Measurements from ENCODE around the gene ZNF784. TPM values are rescaled to one million over a fixed set of nuclear protein-coding genes. Genes with fewer than 3 reads are reported as not detected.
"Not testable (repeated sequence)": the region's sequence is repeated elsewhere in the genome, so short reads cannot be mapped to it uniquely, and the experiment has no call there.

Gene ZNF784
- total and polyA plus RNA-seq, 9 donors: 6.0 to 16.9 (median 11.7) TPM

DNA sequence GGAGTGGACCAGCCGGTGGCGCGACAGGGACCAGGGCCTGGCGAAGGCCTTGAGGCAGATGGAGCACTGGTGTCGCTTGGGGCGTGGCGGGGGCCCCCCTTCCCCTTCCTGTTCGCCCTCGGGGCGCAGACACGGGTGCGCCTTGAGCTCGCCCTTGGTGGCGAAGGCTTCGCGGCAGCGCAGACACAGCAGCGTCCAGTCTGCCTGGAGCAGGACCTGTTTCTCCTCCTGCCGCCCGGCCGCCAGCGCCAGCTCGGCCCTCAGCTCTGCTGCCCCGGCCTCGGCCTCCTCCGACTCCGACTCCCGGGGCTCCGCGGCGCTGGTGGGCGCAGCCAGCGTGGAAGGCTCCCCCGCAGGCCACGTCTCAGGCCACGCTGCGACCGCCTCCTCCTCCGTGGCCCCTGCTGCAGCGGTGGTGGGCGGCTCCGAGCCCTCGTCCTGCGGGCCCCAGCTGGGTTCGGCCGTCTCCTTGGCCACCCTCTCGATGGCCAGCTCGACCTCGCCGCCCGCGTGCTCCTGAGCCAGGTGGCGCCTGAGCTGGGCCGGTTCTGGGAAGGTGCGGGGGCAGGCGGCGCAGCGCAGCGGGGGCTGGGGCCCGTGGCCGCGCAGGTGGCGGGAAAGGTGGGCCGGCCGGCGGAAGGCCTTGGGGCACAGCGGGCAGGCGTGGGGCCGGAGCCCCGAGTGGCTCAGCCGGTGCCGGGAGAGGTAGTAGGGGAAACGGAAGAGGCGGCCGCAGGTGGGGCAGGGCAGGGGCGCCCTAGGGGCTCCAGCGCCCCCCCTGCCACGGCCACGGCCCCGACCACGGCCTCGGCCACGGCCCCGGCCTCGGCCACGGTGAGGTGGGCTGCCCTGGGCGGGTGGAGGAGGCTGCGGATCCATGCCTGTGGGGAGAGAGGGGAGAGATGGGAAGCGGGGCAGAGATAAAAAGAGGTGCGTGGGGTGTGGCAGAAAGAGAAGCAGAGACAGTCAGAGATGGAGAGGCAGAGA lies 45.3 kb downstream of the ZNF784 start:
- Histone ChIP-seq H3K4me1 (ENCODE audit: insufficient read depth) (peaks cover 7% of the 10 kb centered on the region), H3K9me3 (no peaks in the 10 kb centered on the region), H3K27me3 (no peaks in the 10 kb centered on the region), H3K27ac (no peak overlapping the region), H3K36me3 (no peaks in the 10 kb centered on the region), H3K4me3 (no peak overlapping the region)
- TF ChIP-seq, protein P1, sequence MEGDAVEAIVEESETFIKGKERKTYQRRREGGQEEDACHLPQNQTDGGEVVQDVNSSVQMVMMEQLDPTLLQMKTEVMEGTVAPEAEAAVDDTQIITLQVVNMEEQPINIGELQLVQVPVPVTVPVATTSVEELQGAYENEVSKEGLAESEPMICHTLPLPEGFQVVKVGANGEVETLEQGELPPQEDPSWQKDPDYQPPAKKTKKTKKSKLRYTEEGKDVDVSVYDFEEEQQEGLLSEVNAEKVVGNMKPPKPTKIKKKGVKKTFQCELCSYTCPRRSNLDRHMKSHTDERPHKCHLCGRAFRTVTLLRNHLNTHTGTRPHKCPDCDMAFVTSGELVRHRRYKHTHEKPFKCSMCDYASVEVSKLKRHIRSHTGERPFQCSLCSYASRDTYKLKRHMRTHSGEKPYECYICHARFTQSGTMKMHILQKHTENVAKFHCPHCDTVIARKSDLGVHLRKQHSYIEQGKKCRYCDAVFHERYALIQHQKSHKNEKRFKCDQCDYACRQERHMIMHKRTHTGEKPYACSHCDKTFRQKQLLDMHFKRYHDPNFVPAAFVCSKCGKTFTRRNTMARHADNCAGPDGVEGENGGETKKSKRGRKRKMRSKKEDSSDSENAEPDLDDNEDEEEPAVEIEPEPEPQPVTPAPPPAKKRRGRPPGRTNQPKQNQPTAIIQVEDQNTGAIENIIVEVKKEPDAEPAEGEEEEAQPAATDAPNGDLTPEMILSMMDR (IDR thresholded peaks at IDR 0.05): no peak
- TF ChIP-seq POLR2A (IDR thresholded peaks at IDR 0.05): no peak
- no peak for TF ChIP-seq EP300 (IDR thresholded peaks at IDR 0.05)
- intact Hi-C loops (cut with DNase I): no loop called here
- no peak for DNase-seq
- WGBS, 3 donors: 84 to 91% (median 84%) methylated on average over 90 of the region's 90 CpGs

DNA sequence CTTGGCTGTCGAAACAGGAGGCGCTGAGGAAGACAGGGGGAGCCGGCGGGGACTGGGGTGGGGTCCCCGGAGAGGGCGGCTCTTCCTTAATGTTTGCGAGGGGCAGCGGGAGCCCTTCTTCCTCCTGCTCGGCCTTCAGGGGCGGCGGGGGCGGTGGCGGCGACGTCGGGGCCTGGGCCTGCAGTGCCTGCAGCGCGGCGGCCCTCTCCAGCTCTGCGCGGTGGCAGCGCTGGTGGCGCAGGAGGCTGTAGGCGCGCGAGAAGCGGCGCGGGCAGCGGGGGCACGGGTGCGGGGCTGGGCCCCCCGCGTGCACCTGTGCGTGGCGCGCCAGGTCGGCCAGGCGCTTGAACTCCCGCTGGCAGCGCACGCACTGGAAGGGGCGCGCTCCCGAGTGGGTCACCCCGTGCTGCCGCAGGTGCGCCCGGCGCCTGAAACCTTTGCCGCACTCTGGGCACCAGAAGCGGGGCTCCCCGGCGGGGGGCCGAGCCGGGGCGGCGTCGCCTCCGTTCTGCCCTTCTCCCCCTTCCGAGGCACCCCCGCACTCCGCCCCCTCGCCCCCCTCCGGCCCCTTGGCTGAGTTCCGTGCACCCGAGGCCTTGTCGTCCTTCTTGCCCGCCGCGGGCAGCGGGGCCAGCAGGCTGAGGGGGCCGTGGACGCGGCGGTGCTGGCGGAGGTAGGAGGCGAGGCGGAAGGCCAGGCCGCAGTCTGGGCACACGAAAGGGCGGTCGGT lies 46.2 kb downstream of the ZNF784 start:
- Histone ChIP-seq H3K9me3 (no peaks in the 10 kb centered on the region), H3K4me1 (ENCODE audit: insufficient read depth) (peaks cover 7% of the 10 kb centered on the region), H3K4me3 (no peak overlapping the region), H3K27ac (no peak overlapping the region), H3K27me3 (no peaks in the 10 kb centered on the region), H3K36me3 (no peaks in the 10 kb centered on the region)
- TF ChIP-seq EP300 (IDR thresholded peaks at IDR 0.05) (no peak), POLR2A (IDR thresholded peaks at IDR 0.05) (no peak)
- TF ChIP-seq, protein P1 (IDR thresholded peaks at IDR 0.05): no peak
- 91 to 94% (median 91%) methylated on average over 82 to 83 of the region's 83 CpGs for WGBS, 3 donors
- no peak for DNase-seq
- intact Hi-C loops (cut with DNase I): no loop called here

DNA sequence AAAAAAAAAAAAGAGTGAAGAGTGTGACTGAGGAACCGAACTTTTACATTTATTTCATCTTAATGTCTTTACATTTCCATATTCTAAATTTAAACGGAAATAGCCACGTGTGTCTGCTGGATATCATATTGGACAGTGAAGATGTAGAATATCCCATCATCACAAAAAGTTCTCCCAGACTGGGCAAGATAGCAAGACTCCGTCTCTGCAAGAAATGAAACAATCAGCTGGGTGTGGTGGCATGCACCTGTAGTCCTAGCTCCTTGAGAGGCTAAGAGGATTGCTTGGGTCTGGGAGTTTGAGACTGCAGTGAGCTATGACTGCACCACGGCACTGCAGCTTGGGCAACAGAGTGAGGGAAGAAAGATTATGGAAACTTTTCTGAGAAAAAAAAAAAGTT lies 47.6 kb downstream of the ZNF784 start:
- 81 to 88% (median 83%) methylated on average over 5 of the region's 5 CpGs for WGBS, 3 donors
- TF ChIP-seq, protein P1 (IDR thresholded peaks at IDR 0.05): no peak
- no peak for TF ChIP-seq EP300 (IDR thresholded peaks at IDR 0.05)
- no peak for TF ChIP-seq POLR2A (IDR thresholded peaks at IDR 0.05)

DNA sequence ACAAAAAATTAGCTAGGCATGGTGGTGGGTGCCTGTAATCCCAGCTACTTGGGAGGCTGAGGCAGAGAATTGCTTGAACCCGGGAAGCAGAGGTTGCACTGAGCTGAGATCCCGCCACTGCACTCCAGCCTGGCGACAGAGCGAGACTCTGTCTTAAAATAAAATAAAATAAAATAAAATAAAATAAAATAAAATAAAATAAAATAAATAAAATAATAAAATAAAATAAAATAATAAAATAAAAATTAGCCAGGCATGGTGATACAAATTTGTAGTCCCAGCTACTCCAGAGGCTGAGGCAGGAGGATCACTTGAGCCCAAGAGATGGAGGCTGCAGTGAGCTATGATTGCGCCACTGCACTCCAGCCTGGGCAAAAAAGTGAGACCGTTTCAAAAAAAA lies 50.4 kb downstream of the ZNF784 start:
- DNase-seq; H3K27ac ChIP-seq; H3K27me3 ChIP-seq; intact Hi-C loops (cut with DNase I); H3K36me3 ChIP-seq; H3K9me3 ChIP-seq; H3K4me1 ChIP-seq (ENCODE audit: insufficient read depth); H3K4me3 ChIP-seq: not testable (repeated sequence)
- 86 to 87% (median 86%) methylated on average over 6 of the region's 6 CpGs for WGBS, 3 donors

More for the DNA sequence above, 47.6 kb downstream of the ZNF784 start:
- H3K27ac ChIP-seq: no peak overlapping the region
- intact Hi-C loops (cut with DNase I): no loop called here
- DNase-seq: no peak
- no peaks in the 10 kb centered on the region for H3K9me3 ChIP-seq
- H3K36me3 ChIP-seq: no peaks in the 10 kb centered on the region
- no peaks in the 10 kb centered on the region for H3K27me3 ChIP-seq
- H3K4me1 ChIP-seq (ENCODE audit: insufficient read depth): peaks cover 7% of the 10 kb centered on the region
- H3K4me3 ChIP-seq: no peak overlapping the region

Other genes starting within 250 kb of the ZNF784 start
- 10 to 100 TPM in 1 of 7 donors, 1 to 10 TPM in 3, under 1 TPM in 1, not detected in 2; 0.72 to 45.1 (median 2.5) TPM for gene TMEM190, start 247.7 kb downstream of the ZNF784 start, total RNA-seq
- gene TMEM190, start 247.7 kb downstream of the ZNF784 start, polyA plus RNA-seq: not detected
- gene TMEM238, start 240.3 kb downstream of the ZNF784 start, total RNA-seq: 10 to 100 TPM in 1 of 7 donors, 1 to 10 TPM in 5, under 1 TPM in 1; 0.93 to 31.2 (median 2.5) TPM
- gene TMEM238, start 240.3 kb downstream of the ZNF784 start, polyA plus RNA-seq: under 1 TPM in 1 of 2 donors, not detected in 1; 0.10 TPM
- gene RPL28, start 238.6 kb downstream of the ZNF784 start, total RNA-seq: 1,000 to 10,000 TPM in 5 of 7 donors, 100 to 1,000 TPM in 2; 604 to 2,543 (median 2,257) TPM
- 1,000 to 10,000 TPM in 1 of 2 donors, 100 to 1,000 TPM in 1; 391 to 2,645 TPM for gene RPL28, start 238.6 kb downstream of the ZNF784 start, polyA plus RNA-seq
- 10 to 100 TPM; 10.0 to 30.1 (median 17.9) TPM for gene UBE2S, start 216.8 kb downstream of the ZNF784 start, total RNA-seq
- gene UBE2S, start 216.8 kb downstream of the ZNF784 start, polyA plus RNA-seq: 1 to 10 TPM; 3.2 to 8.2 TPM
- not detected for gene SHISA7, start 181.3 kb downstream of the ZNF784 start, total RNA-seq
- not detected for gene SHISA7, start 181.3 kb downstream of the ZNF784 start, polyA plus RNA-seq
- 10 to 100 TPM; 21.8 to 39.2 (median 31.7) TPM for gene ISOC2, start 162.9 kb downstream of the ZNF784 start, total RNA-seq
- 10 to 100 TPM in 1 of 2 donors, 1 to 10 TPM in 1; 1.4 to 39.4 TPM for gene ISOC2, start 162.9 kb downstream of the ZNF784 start, polyA plus RNA-seq
- gene C19orf85, start 159.8 kb downstream of the ZNF784 start, total RNA-seq: not detected
- not detected for gene C19orf85, start 159.8 kb downstream of the ZNF784 start, polyA plus RNA-seq
- 10 to 100 TPM in 2 of 7 donors, 1 to 10 TPM in 5; 3.8 to 18.4 (median 8.7) TPM for gene ZNF628, start 147.9 kb downstream of the ZNF784 start, total RNA-seq
- 1 to 10 TPM in 1 of 2 donors, not detected in 1; 8.7 TPM for gene ZNF628, start 147.9 kb downstream of the ZNF784 start, polyA plus RNA-seq
- 10 to 100 TPM in 6 of 7 donors, 1 to 10 TPM in 1; 9.2 to 40.4 (median 35.8) TPM for gene NAT14, start 139.4 kb downstream of the ZNF784 start, total RNA-seq
- gene NAT14, start 139.4 kb downstream of the ZNF784 start, polyA plus RNA-seq: 10 to 100 TPM in 1 of 2 donors, 1 to 10 TPM in 1; 3.2 to 23.5 TPM
- gene SSC5D, start 136.1 kb downstream of the ZNF784 start, total RNA-seq: 10 to 100 TPM in 6 of 7 donors, 1 to 10 TPM in 1; 5.7 to 29.7 (median 21.1) TPM
- 10 to 100 TPM; 10.1 to 11.4 TPM for gene SSC5D, start 136.1 kb downstream of the ZNF784 start, polyA plus RNA-seq
- 1 to 10 TPM in 1 of 7 donors, under 1 TPM in 1, not detected in 5; 0.20 to 1.0 TPM for gene SBK2, start 87.4 kb downstream of the ZNF784 start, total RNA-seq
- not detected for gene SBK2, start 87.4 kb downstream of the ZNF784 start, polyA plus RNA-seq
- gene SBK3, start 79.0 kb downstream of the ZNF784 start, total RNA-seq: under 1 TPM in 4 of 7 donors, not detected in 3; 0.17 to 0.34 (median 0.26) TPM
- gene SBK3, start 79.0 kb downstream of the ZNF784 start, polyA plus RNA-seq: not detected
- gene ZNF579, start 43.7 kb downstream of the ZNF784 start, total RNA-seq: 10 to 100 TPM in 5 of 7 donors, 1 to 10 TPM in 2; 2.7 to 24.4 (median 16.8) TPM
- 10 to 100 TPM in 1 of 2 donors, 1 to 10 TPM in 1; 5.6 to 10.5 TPM for gene ZNF579, start 43.7 kb downstream of the ZNF784 start, polyA plus RNA-seq
- gene FIZ1, start 25.0 kb downstream of the ZNF784 start, total RNA-seq: 10 to 100 TPM in 5 of 7 donors, 1 to 10 TPM in 2; 3.6 to 22.7 (median 16.6) TPM
- 10 to 100 TPM in 1 of 2 donors, 1 to 10 TPM in 1; 9.4 to 11.0 TPM for gene FIZ1, start 25.0 kb downstream of the ZNF784 start, polyA plus RNA-seq
- gene ZNF524, start 24.3 kb downstream of the ZNF784 start, total RNA-seq: 10 to 100 TPM; 13.7 to 22.3 (median 17.8) TPM
- gene ZNF524, start 24.3 kb downstream of the ZNF784 start, polyA plus RNA-seq: 10 to 100 TPM in 1 of 2 donors, under 1 TPM in 1; 0.15 to 28.0 TPM
- gene ZNF865, start 18.9 kb downstream of the ZNF784 start, total RNA-seq: 10 to 100 TPM in 5 of 7 donors, 1 to 10 TPM in 2; 4.0 to 20.9 (median 17.6) TPM
- gene ZNF865, start 18.9 kb downstream of the ZNF784 start, polyA plus RNA-seq: 10 to 100 TPM in 1 of 2 donors, under 1 TPM in 1; 0.42 to 10.5 TPM
- gene ZNF580, start 16.4 kb upstream of the ZNF784 start, total RNA-seq: 10 to 100 TPM; 24.9 to 70.6 (median 65.3) TPM
- 10 to 100 TPM; 14.5 to 37.3 TPM for gene ZNF580, start 16.4 kb upstream of the ZNF784 start, polyA plus RNA-seq
- gene ZNF581, start 19.1 kb upstream of the ZNF784 start, total RNA-seq: 10 to 100 TPM; 21.9 to 40.2 (median 34.0) TPM
- 10 to 100 TPM; 11.2 to 37.0 TPM for gene ZNF581, start 19.1 kb upstream of the ZNF784 start, polyA plus RNA-seq
- 10 to 100 TPM; 10.6 to 20.2 (median 14.7) TPM for gene CCDC106, start 23.6 kb upstream of the ZNF784 start, total RNA-seq
- 10 to 100 TPM in 1 of 2 donors, 1 to 10 TPM in 1; 3.1 to 13.5 TPM for gene CCDC106, start 23.6 kb upstream of the ZNF784 start, polyA plus RNA-seq
- gene U2AF2, start 30.5 kb upstream of the ZNF784 start, total RNA-seq: 100 to 1,000 TPM in 6 of 7 donors, 10 to 100 TPM in 1; 76.9 to 183 (median 158) TPM
- 100 to 1,000 TPM in 1 of 2 donors, 10 to 100 TPM in 1; 27.3 to 135 TPM for gene U2AF2, start 30.5 kb upstream of the ZNF784 start, polyA plus RNA-seq
- gene EPN1, start 50.7 kb upstream of the ZNF784 start, total RNA-seq: 100 to 1,000 TPM in 5 of 7 donors, 10 to 100 TPM in 2; 53.4 to 187 (median 142) TPM
- 100 to 1,000 TPM in 1 of 2 donors, 10 to 100 TPM in 1; 11.0 to 106 TPM for gene EPN1, start 50.7 kb upstream of the ZNF784 start, polyA plus RNA-seq
- not detected for gene NLRP9, start 113.8 kb upstream of the ZNF784 start, total RNA-seq
- gene NLRP9, start 113.8 kb upstream of the ZNF784 start, polyA plus RNA-seq: under 1 TPM; 0.17 to 0.80 TPM
- gene RFPL4A, start 134.5 kb upstream of the ZNF784 start, total RNA-seq: not detected
- gene RFPL4A, start 134.5 kb upstream of the ZNF784 start, polyA plus RNA-seq: not detected
- under 1 TPM in 1 of 7 donors, not detected in 6; 0.54 TPM for gene RFPL4AL1, start 144.6 kb upstream of the ZNF784 start, total RNA-seq
- gene RFPL4AL1, start 144.6 kb upstream of the ZNF784 start, polyA plus RNA-seq: not detected
- under 1 TPM in 6 of 7 donors, not detected in 1; 0.08 to 0.62 (median 0.42) TPM for gene NLRP11, start 207.4 kb upstream of the ZNF784 start, total RNA-seq
- under 1 TPM; 0.13 to 0.51 TPM for gene NLRP11, start 207.4 kb upstream of the ZNF784 start, polyA plus RNA-seq
- not detected for gene NLRP4, start 212.0 kb upstream of the ZNF784 start, total RNA-seq
- 1 to 10 TPM in 1 of 2 donors, under 1 TPM in 1; 0.37 to 1.5 TPM for gene NLRP4, start 212.0 kb upstream of the ZNF784 start, polyA plus RNA-seq